HepG2 (cell line): ENCODE data around the gene CDK17.

Experiments used
- ATF4 ChIP-seq, 2 experiments: fragments of 450-650 bp in 1 of 2; sonication (generic) in 1 of 2; formaldehyde crosslinking; IDR thresholded peaks; 2 replicates each; pipeline versions ENCODE4 v1.5.0 to v1.8.0; 2020 to 2022; ENCODE audit warnings: mild to moderate bottlenecking in 1 of 2, missing genetic modification reagents in 1 of 2
- CBFB ChIP-seq: sonication (generic); formaldehyde crosslinking; IDR thresholded peaks from 2 replicates; pipeline ENCODE4 v1.4.0; 2020; ENCODE audit warnings: missing genetic modification reagents
- CEBPB ChIP-seq: IDR thresholded peaks from 2 replicates; pipeline ENCODE4 v1.6.1; 2011; ENCODE audit warnings: low read depth, low read length, improper control_type of control experiment, borderline replicate concordance
- FIP1L1 ChIP-seq: fragments of 200-400 bp; formaldehyde crosslinking; IDR thresholded peaks from 2 replicates; pipeline ENCODE4 v1.6.1; 2018; ENCODE audit warnings: low read depth, mild to moderate bottlenecking, low read length, moderate library complexity, borderline replicate concordance; ENCODE audit not compliant: insufficient read depth
- FOXO4 ChIP-seq: sonication (generic); formaldehyde crosslinking; conservative IDR thresholded peaks from 2 replicates; pipeline ENCODE4 v1.8.1; 2023; ENCODE audit warnings: missing genetic modification reagents
- MAX ChIP-seq: IDR thresholded peaks from 2 replicates; pipeline ENCODE4 v1.6.1; 2012; ENCODE audit warnings: inconsistent platforms
- MXD4 ChIP-seq: IDR thresholded peaks from 2 replicates; pipeline ENCODE4 v1.6.1; 2016; ENCODE audit warnings: mild to moderate bottlenecking, missing biosample characterization, missing genetic modification reagents
- POLR2AphosphoS5 ChIP-seq: IDR thresholded peaks from 2 replicates; pipeline ENCODE4 v1.6.1; 2012; ENCODE audit warnings: low read depth, low read length
- SP1 ChIP-seq, 2 experiments: fragments of 450-650 bp in 1 of 2; sonication (generic) in 1 of 2; formaldehyde crosslinking in 1 of 2; IDR thresholded peaks; 2 replicates each; pipeline versions ENCODE4 v1.4.0 to v1.6.1; 2016 to 2020; ENCODE audit warnings: missing genetic modification reagents in 1 of 2
- ZNF263 ChIP-seq: sonication (generic); formaldehyde crosslinking; IDR thresholded peaks from 2 replicates; pipeline ENCODE4 v1.4.0; 2020; ENCODE audit warnings: missing genetic modification reagents
- ZNF274 ChIP-seq: sonication (generic); formaldehyde crosslinking; IDR thresholded peaks from 2 replicates; pipeline ENCODE4 v1.5.1; 2020; ENCODE audit warnings: mild to moderate bottlenecking, missing genetic modification reagents

- no peak for TF ChIP-seq CEBPB
- no peak for TF ChIP-seq CBFB (CRISPR knock-in tag)
- no peak for TF ChIP-seq FOXO4 (CRISPR knock-in tag)
- TF ChIP-seq FIP1L1, result no peak
- TF ChIP-seq SP1 (IDR thresholded peaks at IDR 0.05), result no peak
- TF ChIP-seq SP1 (CRISPR knock-in tag; IDR thresholded peaks at IDR 0.05), result no peak
- TF ChIP-seq POLR2AphosphoS5, result no peak
- TF ChIP-seq MAX, result no peak
- TF ChIP-seq ZNF263 (CRISPR knock-in tag), result no peak
- no peak for TF ChIP-seq MXD4 (CRISPR knock-in tag)
- TF ChIP-seq ZNF274 (CRISPR knock-in tag), result no peak
- TF ChIP-seq ATF4 (CRISPR knock-in tag; IDR thresholded peaks at IDR 0.05), result no peak
These were observed 166.2 kb downstream of the CDK17 start for GRCh38 chr12:96233939-96234461.
